GM13976 (cell line): Measurements from ENCODE around the gene PRKRA.
"Not testable (repeated sequence)": the region's sequence is repeated elsewhere in the genome, so short reads cannot be mapped to it uniquely, and the experiment has no call there.

ENCODE experiments used
- DNase-seq: peaks from one replicate; pipeline ENCODE4 v3.0.0; 2012; ENCODE audit warnings: low spot score
- in situ Hi-C: fragments of 300-500 bp; cut with MboI; formaldehyde crosslinking; loops from one replicate; pipeline ENCODE4 v1.12.0; 2022; ENCODE audit warnings: low sequenced_read_pairs, mixed read lengths, inconsistent platforms; ENCODE audit not compliant: unreplicated experiment
- TF ChIP-seq, protein P1 (sequence below): IDR thresholded peaks from 2 replicates; pipeline ENCODE4 v1.5.1; 2012; ENCODE audit warnings: borderline replicate concordance, mild to moderate bottlenecking; ENCODE audit not compliant: insufficient read depth; ENCODE audit errors: extremely low read depth, missing control alignments, control extremely low read depth

Gene PRKRA

DNA sequence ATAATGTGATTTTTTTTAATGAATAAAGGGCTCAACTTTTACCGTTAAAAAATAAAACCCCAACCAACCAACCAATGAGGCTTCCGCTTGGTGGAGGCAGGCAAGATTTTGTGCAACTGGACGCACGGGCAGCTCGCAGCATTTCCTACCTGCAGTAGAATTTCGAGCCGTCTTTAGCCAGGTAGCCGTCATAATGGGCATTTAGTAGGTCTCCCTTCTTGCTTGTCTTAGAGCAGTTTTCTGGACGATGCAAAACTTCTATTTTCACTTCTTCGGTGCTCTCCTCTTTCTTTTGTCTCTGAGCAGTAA, 27.1 kb upstream of the PRKRA start:
- TF ChIP-seq, protein P1, sequence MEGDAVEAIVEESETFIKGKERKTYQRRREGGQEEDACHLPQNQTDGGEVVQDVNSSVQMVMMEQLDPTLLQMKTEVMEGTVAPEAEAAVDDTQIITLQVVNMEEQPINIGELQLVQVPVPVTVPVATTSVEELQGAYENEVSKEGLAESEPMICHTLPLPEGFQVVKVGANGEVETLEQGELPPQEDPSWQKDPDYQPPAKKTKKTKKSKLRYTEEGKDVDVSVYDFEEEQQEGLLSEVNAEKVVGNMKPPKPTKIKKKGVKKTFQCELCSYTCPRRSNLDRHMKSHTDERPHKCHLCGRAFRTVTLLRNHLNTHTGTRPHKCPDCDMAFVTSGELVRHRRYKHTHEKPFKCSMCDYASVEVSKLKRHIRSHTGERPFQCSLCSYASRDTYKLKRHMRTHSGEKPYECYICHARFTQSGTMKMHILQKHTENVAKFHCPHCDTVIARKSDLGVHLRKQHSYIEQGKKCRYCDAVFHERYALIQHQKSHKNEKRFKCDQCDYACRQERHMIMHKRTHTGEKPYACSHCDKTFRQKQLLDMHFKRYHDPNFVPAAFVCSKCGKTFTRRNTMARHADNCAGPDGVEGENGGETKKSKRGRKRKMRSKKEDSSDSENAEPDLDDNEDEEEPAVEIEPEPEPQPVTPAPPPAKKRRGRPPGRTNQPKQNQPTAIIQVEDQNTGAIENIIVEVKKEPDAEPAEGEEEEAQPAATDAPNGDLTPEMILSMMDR: no peak
- in situ Hi-C loops: no loop called here
- DNase-seq: peak; percentile 23

GRCh38 chr2:178477443-178478129, 26.6 kb upstream of the PRKRA start:
- no peak for DNase-seq
- in situ Hi-C loops: no loop called here
- TF ChIP-seq, protein P1: no peak

DNA sequence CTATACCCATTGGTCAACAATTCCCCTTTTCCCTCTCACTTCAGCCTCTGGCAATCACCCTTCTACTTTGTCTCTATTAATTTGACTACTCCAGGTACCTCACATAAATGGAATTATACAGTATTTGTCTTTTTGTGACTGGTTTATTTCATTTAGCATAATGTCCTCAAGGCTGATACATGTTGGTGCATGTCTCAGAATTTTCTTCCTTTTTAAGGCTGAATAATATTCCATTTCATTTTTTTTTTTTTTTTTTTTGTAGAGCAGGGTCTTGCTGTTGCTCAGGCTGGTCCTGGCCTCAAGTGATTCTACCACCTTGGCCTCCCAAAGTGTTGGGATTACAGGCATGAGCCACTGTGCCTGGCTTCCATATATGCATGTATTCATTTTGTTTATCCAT, 25.5 kb upstream of the PRKRA start:
- DNase-seq: no peak
- TF ChIP-seq, protein P1: no peak
- in situ Hi-C loops: no loop called here

- no peak for DNase-seq
- in situ Hi-C loops: no loop called here
- TF ChIP-seq, protein P1: no peak
Observed at GRCh38 chr2:178474560-178474959, 23.6 kb upstream of the PRKRA start.

DNA sequence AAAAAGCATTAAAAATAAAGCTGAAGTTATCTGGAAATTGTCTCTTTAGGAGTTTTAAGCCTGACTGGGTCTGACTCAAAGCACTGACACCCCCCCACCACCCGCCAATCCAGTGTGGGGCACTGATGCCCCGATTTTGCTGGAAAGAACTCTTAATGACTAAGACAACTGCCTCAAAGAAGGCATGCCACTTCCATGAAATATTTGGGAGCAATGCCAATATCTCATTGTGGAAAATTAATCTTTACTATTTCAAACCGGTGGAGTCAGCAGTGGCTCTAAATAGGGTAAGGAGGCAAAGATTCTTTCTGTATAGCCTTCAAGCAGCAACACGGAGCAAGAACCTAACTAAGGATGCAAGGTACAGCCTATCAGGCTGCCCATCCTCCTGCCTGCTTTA, 23.0 kb upstream of the PRKRA start:
- DNase-seq: no peak
- in situ Hi-C loops: no loop called here
- TF ChIP-seq, protein P1: no peak

GRCh38 chr2:178473373-178473772, 22.4 kb upstream of the PRKRA start:
- no peak for DNase-seq
- in situ Hi-C loops: no loop called here
- TF ChIP-seq, protein P1: no peak

GRCh38 chr2:178471313-178471712, 20.3 kb upstream of the PRKRA start:
- in situ Hi-C loops: not testable (repeated sequence)

More at GRCh38 chr2:178471313-178471712, 20.3 kb upstream of the PRKRA start:
- DNase-seq: not testable (repeated sequence)
